Glutamatergic neuron (in vitro differentiated cells): ENCODE results near the gene SIMC1. TPM values are rescaled to one million over a fixed set of nuclear protein-coding genes. Genes with fewer than 3 reads are reported as not detected.
"Not testable (repeated sequence)": the region's sequence is repeated elsewhere in the genome, so short reads cannot be mapped to it uniquely, and the experiment has no call there.

ENCODE experiments used
- DNase-seq: peaks from one replicate; pipeline ENCODE4 v3.0.0; 2022
- H3K27ac Mint-ChIP-seq: one replicate; pipeline ENCODE4 v1.8.0; 2020; ENCODE audit warnings: mild to moderate bottlenecking, mixed read lengths, inconsistent platforms; ENCODE audit not compliant: unreplicated experiment
- H3K27me3 Mint-ChIP-seq: one replicate; pipeline ENCODE4 v1.8.0; 2020; ENCODE audit warnings: mild to moderate bottlenecking, moderate library complexity, mixed read lengths, inconsistent platforms; ENCODE audit not compliant: unreplicated experiment
- H3K36me3 Mint-ChIP-seq: one replicate; pipeline ENCODE4 v1.8.0; 2020; ENCODE audit warnings: mild to moderate bottlenecking, mixed read lengths, inconsistent platforms; ENCODE audit not compliant: unreplicated experiment
- H3K4me1 Mint-ChIP-seq: one replicate; pipeline ENCODE4 v1.8.0; 2020; ENCODE audit warnings: mild to moderate bottlenecking, low read depth, mixed read lengths, inconsistent platforms; ENCODE audit not compliant: unreplicated experiment
- H3K4me3 Mint-ChIP-seq: one replicate; pipeline ENCODE4 v1.8.0; 2020; ENCODE audit warnings: mild to moderate bottlenecking, mixed read lengths, inconsistent platforms; ENCODE audit not compliant: unreplicated experiment
- H3K9me3 Mint-ChIP-seq: one replicate; pipeline ENCODE4 v1.8.0; 2020; ENCODE audit warnings: mild to moderate bottlenecking, moderate library complexity, mixed read lengths, inconsistent platforms; ENCODE audit not compliant: unreplicated experiment
- total RNA-seq: library from RNA; stranded (reverse); fragmentation: NEBNext Ultra II Directional; extraction: Animal tissue kit (Norgen Biotek cat#: 25700); gene quantifications from one replicate; pipeline ENCODE4 v1.2.1, GENCODE V29; 2021; ENCODE audit not compliant: unreplicated experiment
- TF ChIP-seq, protein P1 (sequence below): fragments of 200-600 bp; sonication (generic); IDR thresholded peaks from one replicate; pipeline ENCODE4 v1.5.0; 2021; ENCODE audit not compliant: partially characterized antibody, unreplicated experiment

Gene SIMC1
- total RNA-seq, 1 donor from 2014 or later: 35.2 TPM

DNA sequence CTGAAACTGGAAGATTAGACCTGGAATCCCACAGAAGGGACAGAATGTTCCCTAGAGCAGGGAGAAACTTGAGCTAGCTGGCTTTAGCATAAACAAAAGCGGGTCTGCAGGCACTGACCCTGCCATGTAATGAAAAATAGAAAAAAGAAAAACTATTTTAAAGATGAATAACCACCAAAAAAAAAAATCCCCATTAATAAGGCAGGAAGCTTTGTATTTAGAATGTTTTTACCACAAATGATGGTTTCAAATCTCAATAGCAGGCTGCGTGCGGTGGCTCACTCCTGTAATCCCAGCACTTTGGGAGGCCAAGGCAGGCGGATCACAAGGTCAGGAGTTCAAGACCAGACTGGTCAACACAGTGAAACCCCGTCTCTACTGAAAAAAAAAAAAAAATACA lies 5.0 kb upstream of the SIMC1 start:
- H3K9me3 Mint-ChIP-seq, H3K4me1 Mint-ChIP-seq: not testable (repeated sequence)

DNA sequence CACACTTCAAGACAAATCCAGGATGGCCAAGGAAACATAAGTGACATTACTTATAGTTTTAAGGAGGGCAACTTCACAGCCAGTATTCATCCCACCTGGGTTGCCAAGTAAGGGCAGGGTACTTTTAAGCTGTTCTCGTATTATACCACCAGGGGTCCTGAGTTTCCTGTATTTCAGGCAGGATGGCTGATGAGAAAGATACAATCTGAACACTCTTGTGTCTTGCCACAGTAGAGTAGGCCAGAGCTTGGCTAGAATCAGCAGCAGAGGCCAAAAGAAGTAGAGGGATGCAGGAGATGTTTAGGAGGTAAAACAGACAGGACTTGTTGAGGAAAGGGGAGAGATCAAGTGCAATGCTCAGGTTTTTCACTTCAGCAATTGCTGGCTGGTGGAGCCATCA lies 3.1 kb upstream of the SIMC1 start:
- not testable (repeated sequence) for DNase-seq, H3K4me3 Mint-ChIP-seq, H3K9me3 Mint-ChIP-seq, H3K36me3 Mint-ChIP-seq, H3K27me3 Mint-ChIP-seq, H3K27ac Mint-ChIP-seq, H3K4me1 Mint-ChIP-seq
- TF ChIP-seq, protein P1, sequence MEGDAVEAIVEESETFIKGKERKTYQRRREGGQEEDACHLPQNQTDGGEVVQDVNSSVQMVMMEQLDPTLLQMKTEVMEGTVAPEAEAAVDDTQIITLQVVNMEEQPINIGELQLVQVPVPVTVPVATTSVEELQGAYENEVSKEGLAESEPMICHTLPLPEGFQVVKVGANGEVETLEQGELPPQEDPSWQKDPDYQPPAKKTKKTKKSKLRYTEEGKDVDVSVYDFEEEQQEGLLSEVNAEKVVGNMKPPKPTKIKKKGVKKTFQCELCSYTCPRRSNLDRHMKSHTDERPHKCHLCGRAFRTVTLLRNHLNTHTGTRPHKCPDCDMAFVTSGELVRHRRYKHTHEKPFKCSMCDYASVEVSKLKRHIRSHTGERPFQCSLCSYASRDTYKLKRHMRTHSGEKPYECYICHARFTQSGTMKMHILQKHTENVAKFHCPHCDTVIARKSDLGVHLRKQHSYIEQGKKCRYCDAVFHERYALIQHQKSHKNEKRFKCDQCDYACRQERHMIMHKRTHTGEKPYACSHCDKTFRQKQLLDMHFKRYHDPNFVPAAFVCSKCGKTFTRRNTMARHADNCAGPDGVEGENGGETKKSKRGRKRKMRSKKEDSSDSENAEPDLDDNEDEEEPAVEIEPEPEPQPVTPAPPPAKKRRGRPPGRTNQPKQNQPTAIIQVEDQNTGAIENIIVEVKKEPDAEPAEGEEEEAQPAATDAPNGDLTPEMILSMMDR: peak; percentile 66

More for the DNA sequence above, 5.0 kb upstream of the SIMC1 start:
- not testable (repeated sequence) for H3K4me3 Mint-ChIP-seq, H3K27me3 Mint-ChIP-seq, H3K27ac Mint-ChIP-seq, H3K36me3 Mint-ChIP-seq, DNase-seq

DNA sequence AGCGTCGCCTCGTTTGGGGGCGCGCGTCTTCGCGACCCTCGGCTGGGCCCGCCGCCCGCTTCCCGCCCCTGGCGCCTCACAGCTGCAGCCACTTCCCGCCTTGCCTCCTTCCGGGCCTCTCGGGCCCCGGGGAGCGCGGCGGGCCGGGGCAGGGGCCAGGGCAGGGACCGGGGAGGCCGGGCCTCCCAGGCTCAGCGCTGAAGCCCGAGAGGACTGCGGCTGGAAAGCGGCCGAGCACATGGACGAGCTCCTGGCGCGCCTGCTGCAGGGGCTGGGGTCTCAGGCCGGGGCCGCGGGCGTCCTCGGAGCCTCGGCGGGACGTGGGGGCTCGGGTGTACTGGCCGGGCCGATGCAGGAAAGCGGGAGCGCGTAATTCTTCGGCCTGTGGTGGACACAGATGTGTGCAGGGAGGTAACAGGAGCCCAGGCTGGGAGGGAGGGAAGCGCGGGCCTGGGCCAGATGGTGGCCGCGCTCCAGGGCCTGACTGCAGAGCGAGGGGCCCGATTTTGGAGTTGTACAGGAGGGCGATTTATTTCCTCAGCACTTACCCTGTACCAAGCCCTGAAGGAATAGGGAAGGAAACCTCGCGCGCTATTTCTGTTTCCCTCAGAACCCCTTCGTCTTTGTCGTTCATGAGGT lies 540 bp downstream of the SIMC1 start:
- not testable (repeated sequence) for H3K27me3 Mint-ChIP-seq, H3K27ac Mint-ChIP-seq, DNase-seq, H3K4me3 Mint-ChIP-seq, H3K36me3 Mint-ChIP-seq, H3K4me1 Mint-ChIP-seq, H3K9me3 Mint-ChIP-seq

DNA sequence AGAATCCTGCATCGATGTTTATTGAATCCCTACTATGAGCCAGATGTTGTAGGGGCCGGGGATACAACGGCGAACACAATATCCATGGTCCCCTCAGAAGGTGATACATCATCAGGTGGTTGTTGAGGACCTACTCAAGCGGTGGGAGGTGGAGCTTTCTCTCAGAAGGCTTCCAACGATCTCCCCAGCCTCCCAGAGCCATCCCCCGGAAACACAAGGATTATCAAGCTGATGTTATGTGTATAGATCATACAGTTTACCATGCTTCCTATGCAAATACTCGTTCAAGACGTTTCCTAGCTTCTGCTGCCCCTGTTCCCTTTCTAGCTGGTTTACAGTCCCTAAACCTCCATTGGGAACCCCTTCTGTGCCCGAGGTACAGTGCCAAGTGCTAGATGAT lies 1.1 kb downstream of the SIMC1 start:
- H3K4me3 Mint-ChIP-seq, H3K27me3 Mint-ChIP-seq, H3K9me3 Mint-ChIP-seq, H3K36me3 Mint-ChIP-seq, H3K27ac Mint-ChIP-seq, DNase-seq, H3K4me1 Mint-ChIP-seq: not testable (repeated sequence)

DNA sequence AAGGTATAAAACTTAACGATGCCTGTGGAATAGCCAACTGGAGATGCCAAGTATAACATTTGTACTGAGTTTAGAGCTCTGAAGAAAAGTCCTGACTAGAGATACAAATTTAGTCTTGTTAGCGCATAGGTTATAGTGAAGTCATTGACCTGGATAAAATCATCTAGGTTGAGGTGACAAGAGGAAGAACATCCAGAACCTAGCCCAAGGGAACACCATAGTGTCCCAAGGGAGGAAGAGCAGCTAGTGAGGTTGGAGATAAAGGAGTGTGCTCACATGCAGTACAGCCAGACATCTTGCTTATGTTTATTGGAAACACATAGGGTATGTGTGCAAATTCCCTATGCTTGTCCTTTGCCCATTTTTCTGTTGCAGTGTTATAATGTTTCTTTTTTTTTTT lies 6.1 kb downstream of the SIMC1 start:
- H3K27me3 Mint-ChIP-seq, H3K27ac Mint-ChIP-seq, H3K36me3 Mint-ChIP-seq, H3K4me1 Mint-ChIP-seq, DNase-seq, H3K4me3 Mint-ChIP-seq, H3K9me3 Mint-ChIP-seq: not testable (repeated sequence)

DNA sequence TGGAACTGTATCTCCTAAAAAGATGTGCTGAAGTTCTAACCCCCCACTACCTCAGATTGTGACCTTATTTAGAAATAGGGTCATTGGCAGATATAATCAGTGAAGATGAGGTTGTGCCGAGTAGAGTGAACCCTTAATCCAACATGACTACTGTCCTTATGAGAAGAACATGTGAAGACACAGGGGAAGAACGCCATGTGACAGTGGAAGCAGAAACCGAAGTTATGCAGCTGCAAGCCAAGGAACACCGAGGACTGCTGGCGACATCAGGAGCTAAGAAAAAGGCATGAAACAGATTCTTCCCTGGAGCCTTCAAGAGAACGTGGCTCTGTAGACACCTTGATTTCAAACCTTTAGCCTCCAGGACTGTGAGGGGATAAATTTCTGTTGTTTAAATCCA lies 6.8 kb downstream of the SIMC1 start:
- not testable (repeated sequence) for H3K27ac Mint-ChIP-seq, H3K36me3 Mint-ChIP-seq, H3K9me3 Mint-ChIP-seq, H3K4me1 Mint-ChIP-seq, DNase-seq, H3K27me3 Mint-ChIP-seq, H3K4me3 Mint-ChIP-seq

DNA sequence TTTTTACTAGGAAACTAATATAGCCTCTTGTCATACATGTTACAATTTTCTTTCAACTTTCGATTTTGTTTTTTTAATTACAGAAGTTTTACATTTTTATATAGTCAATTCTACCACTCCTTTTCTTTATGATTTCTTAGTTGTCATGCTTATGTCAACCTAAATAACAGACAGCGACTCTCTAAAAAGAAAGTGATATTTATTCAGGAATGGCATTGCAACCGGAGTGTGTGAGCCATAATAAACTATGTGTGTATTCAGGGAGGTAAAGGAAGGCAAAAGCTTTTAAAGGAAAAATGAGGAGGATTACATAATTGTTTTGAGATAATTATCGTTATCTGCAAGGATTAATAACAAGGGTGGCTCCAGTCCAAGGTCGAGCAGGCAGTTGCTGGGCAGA lies 7.3 kb downstream of the SIMC1 start:
- not testable (repeated sequence) for DNase-seq, H3K27me3 Mint-ChIP-seq, H3K4me1 Mint-ChIP-seq

DNA sequence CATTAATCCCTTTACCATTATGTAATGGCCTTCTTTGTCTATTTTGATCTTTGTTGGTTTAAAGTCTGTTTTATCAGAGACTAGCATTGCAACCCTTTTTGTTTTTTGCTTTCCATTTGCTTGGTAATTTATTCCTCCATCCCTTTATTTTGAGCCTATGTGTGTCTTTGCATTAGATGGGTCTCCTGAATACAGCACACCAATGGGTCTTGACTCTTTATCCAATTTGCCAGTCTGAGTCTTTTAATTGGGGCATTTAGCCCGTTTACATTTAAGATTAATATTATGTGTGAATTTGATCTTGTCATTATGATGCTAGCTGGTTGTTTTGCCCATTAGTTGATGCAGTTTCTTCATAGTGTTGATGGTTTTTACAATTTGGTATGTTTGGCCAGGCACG lies 12.5 kb downstream of the SIMC1 start:
- DNase-seq, H3K4me1 Mint-ChIP-seq, H3K9me3 Mint-ChIP-seq, H3K4me3 Mint-ChIP-seq, H3K36me3 Mint-ChIP-seq, H3K27me3 Mint-ChIP-seq: not testable (repeated sequence)
- H3K27ac Mint-ChIP-seq: peak overlapping the region; percentile 59

More for the DNA sequence above, 7.3 kb downstream of the SIMC1 start:
- H3K9me3 Mint-ChIP-seq, H3K27ac Mint-ChIP-seq, H3K36me3 Mint-ChIP-seq, H3K4me3 Mint-ChIP-seq: not testable (repeated sequence)

DNA sequence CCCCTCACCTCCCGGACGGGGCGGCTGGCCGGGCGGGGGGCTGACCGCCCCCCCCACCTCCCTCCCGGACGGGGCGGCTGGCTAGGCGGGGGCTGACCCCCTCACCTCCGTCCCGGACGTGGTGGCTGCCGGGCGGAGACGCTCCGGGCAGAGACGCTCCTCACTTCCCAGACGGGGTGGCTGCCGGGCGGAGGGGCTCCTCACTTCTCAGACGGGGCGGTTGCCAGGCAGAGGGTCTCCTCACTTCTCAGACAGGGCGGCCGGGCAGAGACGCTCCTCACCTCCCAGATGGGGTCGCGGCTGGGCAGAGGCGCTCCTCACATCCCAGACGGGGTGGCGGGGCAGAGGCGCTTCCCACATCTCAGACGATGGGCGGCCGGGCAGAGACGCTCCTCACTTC lies 13.9 kb downstream of the SIMC1 start:
- H3K27ac Mint-ChIP-seq, H3K9me3 Mint-ChIP-seq, H3K4me1 Mint-ChIP-seq, H3K36me3 Mint-ChIP-seq, H3K27me3 Mint-ChIP-seq, DNase-seq, H3K4me3 Mint-ChIP-seq: not testable (repeated sequence)

DNA sequence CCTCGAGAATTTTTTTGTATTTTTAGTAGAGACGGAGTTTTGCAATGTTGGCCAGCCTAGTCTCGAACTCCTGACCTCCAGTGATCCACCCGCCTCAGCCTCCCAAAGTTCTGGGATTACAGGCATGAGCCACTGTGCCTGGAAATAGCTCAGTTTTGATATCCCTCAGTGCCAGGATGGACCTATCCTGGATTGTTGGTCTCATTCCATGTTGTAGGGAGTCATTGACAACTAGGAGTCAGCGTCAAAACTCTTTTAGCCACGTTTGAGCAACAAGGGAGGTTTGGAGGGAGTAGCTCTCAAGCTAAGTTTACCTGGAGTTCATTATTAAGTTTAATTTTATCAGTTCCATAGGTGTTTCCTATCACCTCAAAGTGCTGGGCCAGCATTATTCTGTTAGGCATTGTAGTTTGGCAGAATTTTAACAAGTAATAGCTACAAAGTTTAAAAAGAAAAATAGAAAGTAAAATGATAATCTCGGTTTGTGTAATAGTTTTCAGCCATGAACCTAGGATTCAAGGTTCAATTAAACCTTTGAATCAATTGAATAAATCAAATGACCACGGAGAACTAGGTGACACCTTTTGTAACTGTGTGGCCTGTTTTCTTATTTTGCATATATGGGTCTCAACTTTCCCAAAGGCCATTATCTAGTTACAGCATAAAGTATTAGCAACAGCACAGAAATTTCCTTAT lies 15.3 kb downstream of the SIMC1 start:
- H3K4me1 Mint-ChIP-seq, H3K4me3 Mint-ChIP-seq, H3K27ac Mint-ChIP-seq, H3K27me3 Mint-ChIP-seq, H3K36me3 Mint-ChIP-seq, DNase-seq, H3K9me3 Mint-ChIP-seq: not testable (repeated sequence)

DNA sequence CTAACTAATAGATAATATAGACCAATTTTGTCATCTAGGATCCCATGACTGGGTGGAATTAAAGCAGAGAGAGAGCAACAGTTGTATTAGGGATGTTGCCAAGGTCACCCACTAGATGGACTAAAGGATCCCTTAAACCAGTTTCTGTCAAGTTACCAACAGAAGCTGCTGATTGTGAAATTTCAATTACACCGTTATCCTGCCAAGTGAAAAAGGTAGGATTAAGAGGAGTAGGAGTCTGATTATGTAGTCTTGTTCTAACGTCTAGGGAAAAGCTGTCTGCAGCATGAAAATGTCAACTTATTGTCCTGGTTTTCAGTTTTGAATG lies 15.8 kb downstream of the SIMC1 start:
- H3K36me3 Mint-ChIP-seq, DNase-seq, H3K27me3 Mint-ChIP-seq, H3K27ac Mint-ChIP-seq, H3K4me3 Mint-ChIP-seq, H3K4me1 Mint-ChIP-seq, H3K9me3 Mint-ChIP-seq: not testable (repeated sequence)
